SU-DHL-6 (cell line): Measurements from ENCODE around the gene IRF1.
"Not testable (repeated sequence)": the region's sequence is repeated elsewhere in the genome, so short reads cannot be mapped to it uniquely, and the experiment has no call there.

Experiments used
- H2AFZ ChIP-seq: fragments of 200-600 bp; sonication (generic); 2 replicates; pipeline ENCODE4 v1.6.1; 2014; ENCODE audit warnings: low read depth, mild to moderate bottlenecking, moderate library complexity, mixed read lengths, antibody characterized with exemption, low read length; ENCODE audit not compliant: severe bottlenecking
- H3F3A ChIP-seq: fragments of 200-600 bp; shearing (Covaris generic); 2 replicates; pipeline ENCODE4 v1.6.0; 2016; ENCODE audit warnings: antibody characterized with exemption, mild to moderate bottlenecking; ENCODE audit not compliant: insufficient read depth
- H3K27ac ChIP-seq: fragments of 200-600 bp; sonication (generic); 2 replicates; pipeline ENCODE4 v1.5.1; 2016; ENCODE audit warnings: low read depth, mild to moderate bottlenecking, low read length, moderate library complexity, mixed read lengths
- H3K27me3 ChIP-seq: fragments of 200-600 bp; sonication (generic), shearing (Covaris generic); 2 replicates; pipeline ENCODE4 v1.6.0; 2014; ENCODE audit warnings: mild to moderate bottlenecking, low read length
- H3K36me3 ChIP-seq: fragments of 200-600 bp; sonication (generic); 2 replicates; pipeline ENCODE4 v1.6.1; 2014; ENCODE audit warnings: mild to moderate bottlenecking, low read length, mixed read lengths
- H3K4me2 ChIP-seq: fragments of 300-600, 200-600 bp; shearing (Covaris generic), sonication (generic); 2 replicates; pipeline ENCODE4 v1.6.0; 2014; ENCODE audit warnings: low read length, low read depth, mild to moderate bottlenecking; ENCODE audit not compliant: poor library complexity, severe bottlenecking
- H3K4me3 ChIP-seq: fragments of 200-600 bp; sonication (generic); 2 replicates; pipeline ENCODE4 v1.5.1; 2014; ENCODE audit warnings: antibody characterized with exemption, low read length, mild to moderate bottlenecking, mixed read lengths; ENCODE audit not compliant: insufficient read depth, poor library complexity, severe bottlenecking
- H3K79me2 ChIP-seq: fragments of 200-600 bp; sonication (generic); 2 replicates; pipeline ENCODE4 v1.6.1; 2014; ENCODE audit warnings: mild to moderate bottlenecking, low read length, moderate library complexity; ENCODE audit not compliant: insufficient read depth
- H3K9ac ChIP-seq: fragments of 200-600 bp; sonication (generic); 2 replicates; pipeline ENCODE4 v1.7.0; 2014; ENCODE audit warnings: mild to moderate bottlenecking, low read length
- H3K9me2 ChIP-seq: fragments of 200-600 bp; sonication (generic); replicated peaks from 2 replicates; pipeline ENCODE4 v1.6.1; 2014; ENCODE audit warnings: low read length; ENCODE audit not compliant: insufficient read depth
- H3K9me3 ChIP-seq: fragments of 200-600 bp; sonication (generic); 2 replicates; pipeline ENCODE4 v1.6.1; 2014; ENCODE audit warnings: low read length, mixed read lengths; ENCODE audit not compliant: insufficient read depth
- H4K20me1 ChIP-seq: fragments of 200-600 bp; sonication (generic); 2 replicates; pipeline ENCODE4 v1.6.1; 2014; ENCODE audit warnings: low read depth, mild to moderate bottlenecking, antibody characterized with exemption, low read length, moderate library complexity, mixed read lengths
- EZH2phosphoT487 ChIP-seq: fragments of 200-600 bp; sonication (generic), shearing (Covaris generic); conservative IDR thresholded peaks from 2 replicates; pipeline ENCODE4 v1.6.1; 2018; ENCODE audit warnings: mild to moderate bottlenecking, antibody characterized with exemption, low read length, moderate library complexity, mixed read lengths
- TF ChIP-seq, protein P1 (sequence below): fragments of 200-600 bp; sonication (generic); IDR thresholded peaks from one replicate; pipeline ENCODE4 v1.5.1; 2017; ENCODE audit warnings: antibody characterized with exemption, mild to moderate bottlenecking, low read length, moderate library complexity; ENCODE audit not compliant: insufficient read depth, poor library complexity, severe bottlenecking

The IRF1 gene

GRCh38 chr5:132513618-132514336 lies 23.2 kb upstream of the IRF1 start:
- not testable (repeated sequence) for H3K27me3 ChIP-seq, H3K4me3 ChIP-seq, H3K4me2 ChIP-seq, H3K36me3 ChIP-seq, H3K9me3 ChIP-seq, H3K9ac ChIP-seq, H3K27ac ChIP-seq, H3K79me2 ChIP-seq, H3K9me2 ChIP-seq, H4K20me1 ChIP-seq, H3F3A ChIP-seq, H2AFZ ChIP-seq

GRCh38 chr5:132510076-132510475 lies 19.5 kb upstream of the IRF1 start:
- no peaks in the 10 kb centered on the region for H3K9me2 ChIP-seq
- no peak overlapping the region for H3K4me3 ChIP-seq
- H3K27ac ChIP-seq: no peak overlapping the region
- no peaks in the 10 kb centered on the region for H3K79me2 ChIP-seq
- no peak overlapping the region for H2AFZ ChIP-seq
- no peaks in the 10 kb centered on the region for H3K9me3 ChIP-seq
- no peaks in the 10 kb centered on the region for H3K27me3 ChIP-seq
- H3K9ac ChIP-seq: no peak overlapping the region
- H3K36me3 ChIP-seq: no peaks in the 10 kb centered on the region
- no peak for TF ChIP-seq EZH2phosphoT487
- TF ChIP-seq, protein P1, sequence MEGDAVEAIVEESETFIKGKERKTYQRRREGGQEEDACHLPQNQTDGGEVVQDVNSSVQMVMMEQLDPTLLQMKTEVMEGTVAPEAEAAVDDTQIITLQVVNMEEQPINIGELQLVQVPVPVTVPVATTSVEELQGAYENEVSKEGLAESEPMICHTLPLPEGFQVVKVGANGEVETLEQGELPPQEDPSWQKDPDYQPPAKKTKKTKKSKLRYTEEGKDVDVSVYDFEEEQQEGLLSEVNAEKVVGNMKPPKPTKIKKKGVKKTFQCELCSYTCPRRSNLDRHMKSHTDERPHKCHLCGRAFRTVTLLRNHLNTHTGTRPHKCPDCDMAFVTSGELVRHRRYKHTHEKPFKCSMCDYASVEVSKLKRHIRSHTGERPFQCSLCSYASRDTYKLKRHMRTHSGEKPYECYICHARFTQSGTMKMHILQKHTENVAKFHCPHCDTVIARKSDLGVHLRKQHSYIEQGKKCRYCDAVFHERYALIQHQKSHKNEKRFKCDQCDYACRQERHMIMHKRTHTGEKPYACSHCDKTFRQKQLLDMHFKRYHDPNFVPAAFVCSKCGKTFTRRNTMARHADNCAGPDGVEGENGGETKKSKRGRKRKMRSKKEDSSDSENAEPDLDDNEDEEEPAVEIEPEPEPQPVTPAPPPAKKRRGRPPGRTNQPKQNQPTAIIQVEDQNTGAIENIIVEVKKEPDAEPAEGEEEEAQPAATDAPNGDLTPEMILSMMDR: no peak
- H4K20me1 ChIP-seq: no peaks in the 10 kb centered on the region
- no peak overlapping the region for H3K4me2 ChIP-seq
- H3F3A ChIP-seq: no peaks in the 10 kb centered on the region

DNA sequence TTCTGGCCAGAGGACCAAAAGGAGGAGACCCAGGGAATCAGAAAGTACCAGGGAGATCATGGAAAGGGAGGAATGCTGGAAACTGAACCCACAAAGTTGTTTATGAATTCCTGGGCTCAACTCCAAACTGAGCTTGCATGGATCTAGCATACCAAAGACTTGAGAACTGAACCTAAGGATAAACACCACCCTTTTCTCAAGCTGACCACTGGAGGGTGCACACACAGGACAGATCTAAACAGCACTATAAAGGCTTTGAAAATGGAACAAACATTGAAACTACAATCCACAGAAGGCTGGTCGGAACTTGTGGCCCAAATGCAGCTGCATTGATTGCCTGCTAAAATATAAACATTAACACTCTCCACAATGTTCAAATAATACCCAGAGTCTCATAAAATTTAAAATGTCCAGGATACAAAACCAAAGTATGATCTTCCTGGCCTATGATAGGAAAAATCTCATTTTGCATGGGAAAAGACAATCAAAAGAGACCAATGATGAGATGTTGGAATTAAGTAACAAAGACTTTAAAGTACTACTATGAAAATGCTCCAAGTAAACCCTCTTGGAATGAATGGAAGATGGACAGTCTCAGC lies 15.6 kb upstream of the IRF1 start:
- H3K79me2 ChIP-seq: no peaks in the 10 kb centered on the region
- H3K4me2 ChIP-seq: no peak overlapping the region
- no peak for TF ChIP-seq EZH2phosphoT487
- TF ChIP-seq, protein P1: peak; percentile 31
- H4K20me1 ChIP-seq: no peaks in the 10 kb centered on the region
- no peaks in the 10 kb centered on the region for H3K9me3 ChIP-seq
- H3K27ac ChIP-seq: no peak overlapping the region
- H3K4me3 ChIP-seq: no peak overlapping the region
- no peaks in the 10 kb centered on the region for H3K27me3 ChIP-seq
- no peak overlapping the region for H3K9ac ChIP-seq
- no peaks in the 10 kb centered on the region for H3F3A ChIP-seq
- H3K36me3 ChIP-seq: no peaks in the 10 kb centered on the region
- no peaks in the 10 kb centered on the region for H3K9me2 ChIP-seq
- no peak overlapping the region for H2AFZ ChIP-seq

- Histone ChIP-seq H3K79me2 (no peaks in the 10 kb centered on the region), H3K9me3 (no peaks in the 10 kb centered on the region), H3K9ac (no peak overlapping the region), H2AFZ (no peak overlapping the region), H3K27ac (no peak overlapping the region), H3K36me3 (no peaks in the 10 kb centered on the region), H4K20me1 (no peaks in the 10 kb centered on the region), H3K4me2 (no peak overlapping the region), H3K4me3 (no peak overlapping the region), H3F3A (no peaks in the 10 kb centered on the region), H3K27me3 (no peaks in the 10 kb centered on the region), H3K9me2 (no peaks in the 10 kb centered on the region)
- TF ChIP-seq, protein P1: no peak
- no peak for TF ChIP-seq EZH2phosphoT487
Observed at GRCh38 chr5:132505641-132506040, 15.1 kb upstream of the IRF1 start.
